ENCODE measurements around the gene RRP12.

GRCh38 chr10:97325754-97326153, 75.4 kb downstream of the RRP12 start:
- TF ChIP-seq CTCF (IDR thresholded peaks at IDR 0.05; ENCODE audit: extremely low read depth in 1 of 2, insufficient read depth in 1 of 2, low read depth in 1 of 2, low read length in 2 of 2) (no peak), POLR2AphosphoS5 (IDR thresholded peaks at IDR 0.05; ENCODE audit: insufficient read depth, low read depth, low read length) (no peak), POLR2A (IDR thresholded peaks at IDR 0.05; ENCODE audit: low read depth, low read length) (no peak), EZH2 (IDR thresholded peaks at IDR 0.05; ENCODE audit: borderline replicate concordance, low read depth, low read length, severe bottlenecking) (no peak), MYC (IDR thresholded peaks at IDR 0.05; ENCODE audit: low read depth, low read length) (no peak)

Data from endothelial cell of umbilical vein (primary cell).